Adrenal gland (tissue), 12 donors: ENCODE results near the gene UNC79. TPM values are rescaled to one million over a fixed set of nuclear protein-coding genes. Genes with fewer than 3 reads are reported as not detected.
"Not testable (repeated sequence)": the region's sequence is repeated elsewhere in the genome, so short reads cannot be mapped to it uniquely, and the experiment has no call there.

ENCODE experiments used
- DNase-seq, 7 donors: peaks; one replicate each; pipeline ENCODE4 v3.0.0-alpha.2; 2019 to 2020
- H3K27ac ChIP-seq, 5 donors: fragments of 200-600 bp; sonication (generic) in 4 of 5; 1 replicate in 3 of 5; 2 replicates in 2 of 5; pipeline versions ENCODE4 v1.5.1 to v1.8.0; 2016 to 2020; ENCODE audit warnings: mild to moderate bottlenecking in 1 of 5
- H3K27me3 ChIP-seq: fragments of 200-600 bp; 2 replicates; pipeline ENCODE4 v1.8.0; 2021
- H3K36me3 ChIP-seq, 2 donors: fragments of 200-600 bp; replicated peaks in 1 of 2; 1 replicate in 1 of 2; 2 replicates in 1 of 2; pipeline versions ENCODE4 v1.5.1 to v1.8.0; 2018 to 2022
- H3K4me1 ChIP-seq, 2 donors: fragments of 200-600 bp; replicated peaks in 1 of 2; 1 replicate in 1 of 2; 2 replicates in 1 of 2; pipeline versions ENCODE4 v1.5.1 to v1.8.0; 2018 to 2021
- H3K4me3 ChIP-seq, 4 donors: fragments of 200-600 bp; sonication (generic) in 3 of 4; one replicate each; pipeline ENCODE4 v1.5.1; 2016 to 2018
- H3K9me3 ChIP-seq, 3 donors: fragments of 200-600 bp; sonication (generic) in 1 of 3; replicated peaks in 1 of 3; 1 replicate in 2 of 3; 2 replicates in 1 of 3; pipeline versions ENCODE4 v1.5.1 to v1.8.0; 2016 to 2021
- CTCF ChIP-seq, 6 experiments: fragments of 450-650 bp in 4 of 6; fragments of 200-600 bp in 2 of 6; sonication (generic) in 1 of 6; IDR thresholded peaks; 1 replicate in 5 of 6; 2 replicates in 1 of 6; pipeline versions ENCODE4 v1.5.1 to v1.8.0; 2016 to 2021; ENCODE audit warnings: antibody characterized with exemption in 6 of 6, mild to moderate bottlenecking in 2 of 6, moderate library complexity in 1 of 6
- POLR2A ChIP-seq, 2 donors: fragments of 450-650 bp; IDR thresholded peaks; one replicate each; pipeline ENCODE4 v1.6.1; 2017; ENCODE audit warnings: antibody characterized with exemption in 2 of 2, mild to moderate bottlenecking in 2 of 2, moderate library complexity in 1 of 2
- WGBS, 4 donors: extraction: QIAGEN DNeasy Blood & Tissue Kit in 2 of 4; methylation state at CpG; one replicate each; pipeline versions ENCODE4 v1.1.5 to v1.1.7; 2013 to 2017; 5-methylcytosine and 5-hydroxymethylcytosine counted together
- intact Hi-C, 2 donors: fragments of 100-400 bp; cut with DNase I; formaldehyde crosslinking; loops; one replicate each; pipeline versions ENCODE4 v1.14.1 to v1.15.0; 2022 to 2023
- polyA plus RNA-seq, 3 donors: library from polyadenylated mRNA; stranded (reverse); fragments of 200-250 nt in 2 of 3; fragments of 350-450 nt in 1 of 3; fragmentation: Illumina TruSeq in 1 of 3; extraction: RNeasy Lipid Tissue Mini Kit (QIAGEN cat#74804) in 1 of 3; gene quantifications; one replicate each; pipeline ENCODE4 v1.2.3, GENCODE V29; 2013 to 2014
- total RNA-seq, 9 donors: library from RNA; depleted of rRNA in 4 of 9; stranded (reverse); fragments of >200 nt in 4 of 9; fragments of 120-200 nt in 1 of 9; fragmentation: NEBNext Ultra II Directional in 1 of 9; extraction: Animal tissue kit (Norgen Biotek cat#: 25700) in 1 of 9; gene quantifications; one replicate each; pipeline versions ENCODE4 v1.1.0 to v1.2.4, GENCODE V29; 2013 to 2023
- donor health status: healthy with polysubstance abuse.
- donor health status: Bipolar disorder and iron deficiency.
- donor health status: DM: yes; HTN: yes; CAD: no.
- donor health status: DM: no; HTN: no; CAD: no.
- donor health status: DM: no; HTN: no; CAD: no.
- donor health status: DM: yes; HTN: yes; CAD: no.

The UNC79 gene
- total and polyA plus RNA-seq, 12 donors = 0.09 to 4.3 (median 1.1) TPM

- Histone ChIP-seq H3K4me3 (no peak overlapping the region), H3K4me1 (no peaks in the 10 kb centered on the region), H3K27me3 (no peaks in the 10 kb centered on the region), H3K9me3 (no peaks in the 10 kb centered on the region), H3K36me3 (no peaks in the 10 kb centered on the region), H3K27ac (no peak overlapping the region)
- intact Hi-C loops = no loop called here
- WGBS, 4 donors = 60 to 93% (median 74%) methylated on average over 1 of the region's 1 CpG
- TF ChIP-seq CTCF (IDR thresholded peaks at IDR 0.05) (no peak), POLR2A (IDR thresholded peaks at IDR 0.05) (no peak)
- no peak for DNase-seq
Measured at GRCh38 chr14:93490001-93490400, 59.3 kb downstream of the UNC79 start.

GRCh38 chr14:93493054-93493453 is 62.3 kb downstream of the UNC79 start:
- Histone ChIP-seq H3K9me3 (no peaks in the 10 kb centered on the region), H3K27ac (peak overlapping the region in 1 of 5 donors; percentile 52), H3K27me3 (no peaks in the 10 kb centered on the region), H3K36me3 (no peaks in the 10 kb centered on the region), H3K4me1 (no peaks in the 10 kb centered on the region), H3K4me3 (no peak overlapping the region)
- DNase-seq = peak in 6 of 7 donors; percentile 15 to 58 (median 30)
- 63 to 68% (median 66%) methylated on average over 5 of the region's 5 CpGs for WGBS, 4 donors
- intact Hi-C loops = no loop called here
- TF ChIP-seq CTCF (IDR thresholded peaks at IDR 0.05) = no peak

GRCh38 chr14:93493622-93494021 is 62.9 kb downstream of the UNC79 start:
- H3K27ac ChIP-seq = peak overlapping the region in 1 of 5 donors; percentile 52

GRCh38 chr14:93496856-93497741 is 66.4 kb downstream of the UNC79 start:
- Histone ChIP-seq H3K27ac (no peak overlapping the region), H3K9me3 (no peaks in the 10 kb centered on the region), H3K27me3 (no peaks in the 10 kb centered on the region), H3K4me3 (no peak overlapping the region), H3K36me3 (no peaks in the 10 kb centered on the region), H3K4me1 (no peaks in the 10 kb centered on the region)
- 73 to 80% (median 77%) methylated on average over 3 of the region's 3 CpGs for WGBS, 4 donors
- no peak for DNase-seq
- intact Hi-C loops = no loop called here
- no peak for TF ChIP-seq CTCF (IDR thresholded peaks at IDR 0.05)
- no peak for TF ChIP-seq POLR2A (IDR thresholded peaks at IDR 0.05)

More at GRCh38 chr14:93493622-93494021, 62.9 kb downstream of the UNC79 start:
- 68 to 87% (median 72%) methylated on average over 2 of the region's 2 CpGs for WGBS, 4 donors
- intact Hi-C loops, H3K36me3 ChIP-seq, DNase-seq, H3K9me3 ChIP-seq, H3K4me3 ChIP-seq, H3K27me3 ChIP-seq, H3K4me1 ChIP-seq: not testable (repeated sequence)

GRCh38 chr14:93510056-93510455 is 79.3 kb downstream of the UNC79 start:
- no peak for TF ChIP-seq CTCF (IDR thresholded peaks at IDR 0.05)
- TF ChIP-seq POLR2A (IDR thresholded peaks at IDR 0.05) = no peak
- Histone ChIP-seq H3K4me3 (no peak overlapping the region), H3K4me1 (no peaks in the 10 kb centered on the region), H3K27me3 (no peaks in the 10 kb centered on the region), H3K27ac (peak overlapping the region in 1 of 5 donors; percentile 50), H3K9me3 (no peaks in the 10 kb centered on the region), H3K36me3 (no peaks in the 10 kb centered on the region)
- intact Hi-C loops = no loop called here
- WGBS, 4 donors = 64 to 74% (median 71%) methylated on average over 1 of the region's 1 CpG
- no peak for DNase-seq
